HTERT RPE-1 (cell line): ENCODE results near the gene AKIP1.
"Not testable (repeated sequence)": the region's sequence is repeated elsewhere in the genome, so short reads cannot be mapped to it uniquely, and the experiment has no call there.

Experiments
- in situ Hi-C: fragments of 300-500 bp; cut with MboI; formaldehyde crosslinking; loops from 4 replicates; pipeline ENCODE4 v1.14.3; 2020; ENCODE audit warnings: low sequenced_read_pairs

AKIP1 gene

DNA sequence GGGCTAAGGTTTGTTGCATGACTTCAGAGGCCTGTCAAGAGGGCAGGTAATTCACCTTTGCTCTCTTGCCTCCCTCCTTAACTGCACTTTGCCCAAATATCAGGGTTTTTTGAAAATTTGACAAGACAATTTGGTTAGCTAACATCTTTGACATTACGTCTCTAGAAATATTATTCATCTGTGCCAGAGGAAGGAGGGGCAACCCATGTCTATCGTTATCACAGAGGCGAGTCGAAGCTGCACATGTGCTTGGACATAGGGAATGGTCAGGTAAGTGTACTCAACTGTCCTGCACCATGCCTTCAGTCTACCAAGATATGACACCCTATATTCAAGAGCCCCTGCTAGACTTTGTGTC lies 3.7 kb downstream of the AKIP1 start:
- in situ Hi-C loops, result no loop called here

DNA sequence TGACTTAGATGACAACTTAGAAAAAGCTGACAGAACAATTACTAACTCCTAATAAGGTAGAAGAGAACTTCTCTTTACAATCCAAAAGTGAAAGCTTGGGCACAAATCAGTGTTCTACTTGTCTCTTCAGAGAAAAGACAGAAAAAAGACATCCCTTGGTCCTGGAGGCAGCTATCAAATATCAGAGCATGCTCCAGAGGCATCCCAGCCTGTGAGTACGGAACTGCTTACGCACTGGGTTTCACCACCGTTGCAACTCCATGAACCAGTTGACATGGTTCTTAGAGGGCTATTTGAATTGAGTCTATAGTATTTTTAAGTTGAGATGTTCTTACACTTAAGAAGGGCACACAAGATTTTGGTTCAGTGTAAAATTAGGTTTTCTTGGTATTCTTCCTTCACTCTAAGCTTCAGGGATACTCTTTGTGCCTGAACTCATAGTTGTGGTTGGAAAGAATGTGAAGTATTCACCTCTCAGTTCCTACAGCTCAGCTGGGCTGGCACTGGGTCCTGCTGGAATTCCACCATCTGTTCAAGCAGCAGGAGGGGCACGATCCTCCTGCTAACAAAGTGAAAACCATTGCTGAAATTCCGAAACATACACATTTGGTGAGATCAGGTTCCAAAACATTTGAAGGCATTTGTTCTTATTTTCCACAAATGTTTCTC lies 6.3 kb downstream of the AKIP1 start:
- in situ Hi-C loops, result no loop called here

DNA sequence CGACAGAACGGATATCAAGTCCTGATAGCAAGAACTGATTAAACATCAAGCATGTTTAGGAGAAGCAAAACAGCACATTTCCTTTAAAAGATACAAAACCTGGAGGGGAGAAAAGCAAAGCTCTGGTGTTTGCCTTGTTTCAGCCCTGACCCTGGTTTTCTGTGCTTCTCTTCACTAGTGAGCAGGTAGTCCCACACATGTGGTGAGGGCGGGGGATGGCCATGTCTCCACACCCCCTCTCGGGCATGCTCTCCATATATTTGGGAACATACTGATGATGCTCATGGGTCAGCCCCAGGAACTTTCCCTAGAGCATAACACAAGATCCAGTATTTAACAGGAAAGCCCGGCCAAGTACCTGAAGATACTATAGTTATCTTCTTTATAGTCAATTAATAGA lies 11.7 kb downstream of the AKIP1 start:
- in situ Hi-C loops, result no loop called here

DNA sequence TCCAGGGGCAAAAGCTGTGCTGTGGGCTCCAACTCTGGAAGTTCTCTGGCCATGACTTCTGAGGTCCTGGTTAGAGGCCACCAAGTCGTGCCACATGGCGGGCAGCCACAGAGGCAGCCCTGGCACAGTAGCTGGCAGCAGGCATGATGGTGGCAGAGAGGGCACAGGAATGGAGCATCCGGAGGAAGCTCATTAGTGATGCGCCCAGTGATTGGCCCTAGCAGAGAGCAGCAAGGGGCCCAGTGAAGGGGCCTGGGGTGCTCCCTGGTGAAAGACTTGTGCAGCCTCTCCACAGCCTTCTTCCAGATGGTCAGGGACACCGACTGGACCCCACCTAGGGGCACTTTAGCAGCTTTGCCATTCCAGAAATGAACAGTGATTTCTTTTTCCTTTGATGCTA lies 14.7 kb downstream of the AKIP1 start:
- in situ Hi-C loops, result no loop called here

DNA sequence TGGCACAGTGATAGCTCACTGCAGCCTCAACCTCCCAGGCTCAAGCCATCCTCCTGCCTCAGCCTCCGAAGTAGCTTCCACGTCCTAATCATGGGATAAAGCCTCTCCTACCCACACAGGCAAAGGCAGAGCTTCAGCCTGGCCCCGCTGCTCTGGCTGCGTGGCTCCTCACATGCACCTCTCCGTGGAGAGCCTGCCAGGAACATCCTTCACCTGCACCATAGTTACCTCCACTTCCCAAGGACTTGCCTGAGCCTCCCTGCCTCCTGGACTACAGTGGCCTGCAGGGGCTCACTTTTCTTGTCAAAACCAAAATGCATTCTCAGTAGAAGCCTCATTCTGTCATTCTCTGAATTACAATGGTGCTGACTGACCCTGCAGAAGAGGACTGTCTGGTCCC lies 15.2 kb downstream of the AKIP1 start:
- in situ Hi-C loops, result no loop called here

DNA sequence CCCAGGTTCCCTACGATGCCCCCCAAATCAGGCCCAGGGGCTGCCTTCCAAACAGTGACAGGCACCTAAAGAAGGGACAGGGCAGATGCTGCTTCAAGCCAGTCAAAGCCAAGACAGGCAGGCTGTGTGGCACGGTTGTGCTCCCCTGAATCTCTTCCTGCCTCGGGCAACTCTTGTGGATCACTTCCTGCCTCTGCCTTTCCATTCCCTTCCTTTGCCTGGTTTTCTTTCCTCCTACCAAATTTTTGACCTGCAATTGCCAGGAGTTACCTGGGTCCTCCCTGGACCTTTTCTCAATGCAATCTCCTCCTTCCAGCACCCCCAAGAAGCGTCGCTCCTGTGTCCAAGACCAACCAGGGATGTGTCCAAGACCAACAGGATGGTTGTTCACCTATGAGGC lies 16.2 kb downstream of the AKIP1 start:
- in situ Hi-C loops, result no loop called here

DNA sequence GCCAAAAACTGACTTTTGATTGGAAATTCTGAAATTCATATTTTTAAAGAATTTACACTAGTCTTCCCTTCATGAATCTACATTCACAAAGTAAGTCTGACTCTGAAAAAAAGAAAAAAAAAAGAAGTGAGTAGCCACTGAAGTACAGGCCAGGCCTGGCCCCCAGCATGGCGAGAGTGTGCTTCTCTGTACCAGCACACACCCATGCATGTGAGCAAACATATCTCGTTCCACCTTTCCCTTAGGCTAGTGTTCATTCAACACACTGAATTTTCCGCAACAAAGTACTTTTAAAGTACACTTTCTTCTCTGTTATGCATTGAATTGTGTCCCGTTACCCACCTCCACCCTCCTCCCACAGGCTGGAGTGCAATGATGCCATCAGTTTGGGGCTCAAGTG lies 17.2 kb downstream of the AKIP1 start:
- in situ Hi-C loops, result no loop called here

DNA sequence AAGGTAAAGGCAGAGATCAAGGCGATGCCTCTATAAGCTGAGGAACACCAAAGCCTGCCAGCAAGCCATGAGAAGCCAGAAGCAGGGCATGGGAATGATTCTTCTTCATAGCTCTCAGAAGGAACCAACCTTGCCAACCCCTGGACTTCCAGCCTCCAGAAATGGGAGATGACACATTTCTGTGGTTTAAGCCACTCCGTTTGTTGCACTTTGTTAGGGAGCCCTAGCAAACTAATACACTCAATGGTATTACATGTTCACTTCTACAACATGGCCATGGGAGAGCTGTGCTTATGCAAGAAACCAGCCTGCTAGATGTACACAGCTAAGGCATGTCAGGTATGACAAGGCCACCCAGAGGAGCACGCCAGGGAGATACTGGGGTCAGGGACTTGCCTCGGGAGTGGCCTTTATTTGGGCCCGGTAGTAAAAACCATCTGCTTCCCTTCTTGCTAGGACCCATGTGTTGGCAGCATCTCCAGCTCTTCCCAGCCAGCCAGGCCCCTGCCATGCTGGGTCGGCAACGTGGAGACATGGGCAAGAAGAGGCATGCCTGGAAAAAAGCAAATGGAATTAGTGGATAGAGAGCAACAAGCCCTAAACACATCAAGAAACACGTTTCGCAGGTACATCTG lies 18.1 kb downstream of the AKIP1 start:
- in situ Hi-C loops, result no loop called here

DNA sequence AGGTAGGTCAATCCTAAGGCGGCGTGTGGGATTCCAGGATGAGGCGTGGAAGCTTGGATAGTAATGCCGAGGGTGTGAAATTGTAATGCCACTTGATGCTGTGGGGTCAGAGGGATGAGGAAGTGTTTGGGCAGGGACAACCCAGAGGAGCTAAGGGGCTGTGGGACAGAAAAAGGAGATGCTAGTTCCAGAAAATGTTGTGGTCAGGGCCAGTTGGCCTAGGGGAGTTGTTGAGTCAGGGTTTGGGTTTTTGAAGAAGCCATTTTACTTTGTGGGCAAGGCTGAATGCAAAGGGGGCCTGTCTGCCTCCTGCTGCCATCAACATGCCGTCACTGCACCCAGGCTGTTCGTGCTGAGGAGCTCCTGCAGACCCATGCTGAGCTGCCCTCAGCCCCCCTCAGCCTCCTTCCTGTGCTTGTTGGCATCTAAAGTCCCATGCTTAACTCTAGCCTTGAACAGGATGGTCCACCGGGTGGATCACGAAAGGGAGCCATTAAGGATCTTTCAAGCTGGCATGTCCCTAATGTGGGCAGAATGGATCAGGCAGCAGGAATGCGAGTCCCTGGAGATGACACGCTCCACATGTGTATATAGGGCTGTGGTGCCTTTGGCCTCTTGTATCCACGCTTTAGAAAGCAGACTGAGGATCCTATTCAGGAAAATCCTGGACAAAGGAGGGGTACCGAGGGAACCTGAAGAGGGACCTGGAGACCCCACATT lies 19.6 kb downstream of the AKIP1 start:
- in situ Hi-C loops, result no loop called here

DNA sequence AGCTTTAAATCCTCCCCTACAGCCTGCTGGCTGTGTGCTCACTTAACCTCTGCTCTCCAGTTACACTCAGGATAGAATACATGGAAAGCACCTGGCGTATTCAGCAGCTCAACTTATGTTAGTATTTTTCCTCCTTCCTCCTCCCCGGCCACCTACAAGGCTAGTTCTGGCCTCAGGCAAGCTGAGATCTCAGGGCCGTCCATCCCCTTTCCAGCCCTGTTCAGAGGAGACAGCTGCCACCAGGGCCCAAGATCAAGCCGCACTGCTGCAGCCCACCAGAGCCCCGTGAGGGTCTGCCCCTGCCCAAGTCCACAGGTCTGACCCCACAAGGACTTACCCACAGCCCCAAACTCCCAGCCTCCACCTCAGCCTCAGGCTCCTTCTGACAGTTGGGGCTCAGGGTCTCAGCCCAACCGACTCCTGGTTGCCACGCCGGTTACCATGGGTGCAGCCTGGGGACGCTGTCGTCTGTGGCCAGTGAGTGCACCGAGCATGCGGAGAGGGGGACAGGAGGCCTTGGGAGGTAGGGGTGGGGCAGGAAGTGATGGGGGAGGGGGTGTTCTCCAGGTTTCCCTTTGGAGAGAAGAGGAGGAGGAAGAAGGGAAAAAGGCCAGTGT lies 21.7 kb downstream of the AKIP1 start, which contains the start of gene C11orf16:
TSS of gene C11orf16 (minus strand) at position 384 of the 617 bp plus-strand sequence. CDS start 639 bp downstream, outside the sequence.
- in situ Hi-C loops, result no loop called here

DNA sequence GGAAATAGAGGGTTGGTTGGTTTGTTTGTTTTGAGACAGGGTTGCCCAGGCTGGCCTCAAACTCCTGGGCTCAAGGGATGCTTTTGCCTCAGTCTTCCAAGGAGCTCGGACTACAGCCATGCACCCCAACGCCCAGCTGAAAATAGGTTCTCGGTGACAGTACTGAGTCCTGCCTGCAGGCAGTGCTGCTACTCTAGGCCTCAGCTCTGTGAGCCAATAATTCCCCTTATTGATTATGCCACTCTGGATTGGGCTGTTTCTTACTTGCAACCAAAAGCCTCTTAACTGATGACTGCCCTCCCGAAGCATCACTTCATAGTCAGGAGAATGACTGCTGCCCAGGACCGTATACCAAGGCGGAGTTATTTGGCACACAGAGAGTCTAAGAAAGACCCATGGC lies 22.9 kb downstream of the AKIP1 start:
- in situ Hi-C loops, result no loop called here

DNA sequence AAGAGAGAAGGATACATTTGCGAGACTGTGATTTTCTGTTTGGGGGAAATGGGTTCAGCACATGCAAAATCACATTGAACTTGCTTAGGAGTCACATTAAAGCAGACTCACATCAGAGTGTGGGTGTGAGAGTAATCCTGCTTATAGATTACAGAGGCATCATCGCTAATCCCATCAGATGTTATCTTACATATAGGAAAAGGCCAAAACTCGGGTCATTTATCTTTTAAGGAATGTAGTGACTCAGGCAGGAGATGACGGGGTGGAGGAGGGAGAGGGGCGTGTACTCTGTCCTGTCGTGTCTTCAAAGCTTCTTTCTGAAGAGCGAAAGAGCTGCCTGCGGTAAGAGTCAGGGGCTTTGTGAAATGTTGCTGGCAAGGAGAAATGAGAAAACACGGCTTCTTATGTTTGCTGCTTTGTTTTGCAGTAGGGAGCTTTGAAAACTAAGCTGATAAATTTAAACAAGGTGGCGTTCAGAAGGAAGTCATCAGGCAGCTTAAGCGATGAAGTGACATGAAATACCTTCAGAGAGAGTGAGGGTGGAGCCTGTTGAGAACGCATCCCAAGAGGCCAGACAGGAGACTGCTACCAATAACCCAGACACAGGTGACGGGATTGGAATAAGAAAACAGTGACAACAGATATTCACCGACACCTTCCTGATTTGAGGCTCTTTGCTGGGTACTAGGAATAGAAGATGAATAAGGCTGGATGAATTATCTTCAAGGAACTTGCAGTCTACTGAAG lies 23.9 kb downstream of the AKIP1 start:
- in situ Hi-C loops, result no loop called here

DNA sequence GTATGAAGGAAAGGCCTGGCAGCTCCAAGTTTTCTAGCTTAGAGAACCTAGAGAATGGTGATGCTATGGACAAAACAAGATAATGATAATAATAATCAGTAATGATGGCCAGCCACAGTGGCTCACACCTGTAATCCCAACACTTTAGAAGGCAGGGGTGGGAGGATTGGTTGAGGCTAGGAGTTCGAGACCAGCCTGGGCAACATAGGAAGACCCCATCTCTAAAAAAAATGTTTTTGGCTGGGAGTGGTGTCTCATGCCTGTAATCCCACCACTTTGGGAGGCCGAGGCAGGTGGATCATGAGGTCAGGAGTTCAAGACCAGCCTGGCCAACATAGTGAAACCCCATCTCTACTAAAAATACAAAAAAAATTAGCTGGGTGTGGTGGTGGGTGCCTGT lies 24.8 kb downstream of the AKIP1 start:
- in situ Hi-C loops, result not testable (repeated sequence)

DNA sequence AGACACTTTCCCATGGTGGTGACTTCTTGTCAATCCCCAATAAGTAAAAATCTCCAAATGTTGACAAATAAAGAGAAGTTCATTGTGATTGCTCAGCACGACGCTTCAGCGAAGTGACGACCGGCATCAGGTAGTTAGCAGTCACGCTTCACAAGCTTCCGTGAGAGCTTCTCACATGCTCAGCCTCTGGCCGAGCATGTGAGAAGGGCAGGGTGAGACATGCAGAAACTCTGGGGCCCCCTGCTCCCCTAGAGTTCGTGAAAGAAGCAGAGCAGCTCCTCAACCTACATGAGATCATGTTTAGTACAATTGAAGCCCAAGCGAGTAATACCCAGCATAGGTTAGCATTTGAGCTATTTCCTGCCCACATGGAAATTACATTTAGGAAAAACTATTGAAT lies 26.2 kb downstream of the AKIP1 start:
- in situ Hi-C loops, result no loop called here

DNA sequence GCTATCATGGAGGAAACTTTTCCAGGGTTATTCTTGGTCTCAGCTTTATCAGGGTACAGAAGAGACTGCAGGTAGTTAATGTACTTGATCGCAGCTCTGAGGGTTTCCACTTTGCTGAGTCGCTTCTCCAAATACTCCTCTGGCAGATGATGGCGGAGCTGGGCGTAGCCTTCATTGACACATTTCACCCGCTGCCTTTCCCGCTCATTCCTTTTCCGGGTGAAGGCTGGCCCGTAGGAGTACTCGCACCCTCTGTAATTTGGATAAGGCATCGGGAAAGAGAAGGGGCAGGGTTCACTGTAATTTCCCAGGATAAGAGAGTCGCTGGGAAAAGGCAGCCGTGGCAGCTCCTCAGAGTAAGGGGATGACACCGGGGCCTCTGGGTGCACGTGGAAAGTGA lies 26.7 kb downstream of the AKIP1 start:
- in situ Hi-C loops, result no loop called here

DNA sequence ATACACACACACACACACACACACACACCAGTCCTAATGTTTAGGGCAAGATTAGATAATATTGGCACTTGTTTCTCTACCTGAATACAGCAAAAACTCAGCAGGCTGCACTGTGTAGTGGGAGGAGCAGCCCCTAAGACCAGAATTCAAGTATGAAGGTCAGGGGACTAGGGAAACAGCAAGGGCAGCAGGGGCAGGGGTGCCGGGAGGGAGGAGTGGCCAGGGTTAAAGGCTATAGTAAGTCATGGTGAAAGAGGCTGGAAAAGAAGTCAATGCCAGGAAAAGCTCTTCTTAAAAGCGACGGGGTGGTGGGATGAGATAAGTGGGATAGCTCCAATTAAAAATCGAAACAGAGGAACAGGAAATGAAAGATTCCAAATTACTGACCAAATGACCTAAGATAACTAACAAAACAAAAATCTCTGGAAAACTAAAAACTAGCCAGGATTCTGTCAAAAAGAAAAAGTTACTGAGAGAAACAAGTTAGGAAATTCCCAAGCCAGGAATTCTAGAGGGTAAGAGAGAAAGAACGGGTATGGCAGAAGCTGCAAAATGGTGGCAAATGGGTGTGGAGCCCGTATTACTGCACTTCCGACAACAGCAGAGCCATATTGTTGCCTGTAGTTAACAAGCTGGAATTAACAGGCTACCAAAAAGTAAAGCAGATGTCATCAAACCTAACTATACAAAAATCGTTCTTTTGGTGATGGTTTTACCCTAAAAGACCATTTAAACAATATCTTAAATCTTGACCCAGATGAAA lies 30.5 kb downstream of the AKIP1 start:
- in situ Hi-C loops, result no loop called here

DNA sequence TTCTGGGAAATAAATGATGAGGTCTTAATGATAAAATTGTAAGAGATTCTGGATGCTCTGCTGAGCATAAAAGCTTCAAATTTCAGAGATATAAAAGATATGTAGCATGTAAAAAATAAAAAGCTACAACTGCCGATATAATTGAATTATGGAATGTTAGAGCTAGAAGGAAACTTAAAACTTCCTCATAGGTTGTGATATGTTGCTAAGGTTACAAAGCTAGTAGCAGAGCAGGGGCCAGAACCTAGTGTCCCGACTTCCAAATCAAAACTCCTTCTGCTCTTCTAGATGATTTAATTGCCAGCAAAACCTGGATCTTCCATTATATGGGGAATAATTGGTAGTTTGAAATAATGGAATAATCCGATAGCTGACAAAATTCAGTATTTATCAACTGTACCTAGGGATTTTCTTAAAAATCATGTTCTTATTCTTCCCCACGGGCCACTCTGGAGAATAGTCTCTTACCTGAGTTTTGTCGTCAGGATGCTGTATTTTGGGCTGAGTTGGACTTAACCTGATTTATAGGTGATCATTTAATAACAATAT lies 31.6 kb downstream of the AKIP1 start, which contains the start of gene ASCL3:
TSS of gene ASCL3 (minus strand) at position 499 of the 549 bp plus-strand sequence. CDS start 4,855 bp downstream, outside the sequence.
- in situ Hi-C loops, result no loop called here

DNA sequence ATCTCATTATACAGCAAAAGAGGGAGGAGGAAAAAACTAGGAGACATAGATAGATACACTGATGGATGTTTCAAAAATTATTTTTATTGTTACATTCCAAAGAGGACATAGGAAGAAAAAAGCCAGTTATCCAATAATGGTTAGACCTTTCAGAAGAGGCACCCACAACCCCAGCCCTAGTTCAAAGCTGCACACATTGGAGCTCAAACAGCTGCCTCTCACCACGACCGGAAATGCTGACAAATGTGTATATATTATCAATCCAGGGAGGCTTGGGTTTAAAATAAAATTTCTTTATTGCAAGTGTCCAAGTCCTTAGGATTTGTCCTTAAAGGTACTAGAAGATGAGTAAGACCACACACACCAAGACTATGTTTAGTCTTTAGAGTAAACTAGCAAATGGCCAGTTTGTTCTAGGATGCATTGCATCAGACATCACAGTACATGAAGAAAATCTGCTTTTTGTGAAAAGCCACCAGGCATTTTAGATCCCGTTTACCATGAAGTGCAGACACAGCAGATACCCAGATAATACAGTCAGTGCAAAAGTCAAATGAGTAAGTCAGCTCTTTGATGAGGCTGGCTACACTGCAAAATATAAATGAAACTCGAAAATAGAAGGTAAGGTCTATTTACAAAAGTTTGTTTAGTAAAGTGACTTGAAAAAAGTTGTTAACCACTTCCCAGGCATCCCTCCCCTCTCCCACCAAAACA lies 36.4 kb downstream of the AKIP1 start:
- in situ Hi-C loops, result no loop called here

DNA sequence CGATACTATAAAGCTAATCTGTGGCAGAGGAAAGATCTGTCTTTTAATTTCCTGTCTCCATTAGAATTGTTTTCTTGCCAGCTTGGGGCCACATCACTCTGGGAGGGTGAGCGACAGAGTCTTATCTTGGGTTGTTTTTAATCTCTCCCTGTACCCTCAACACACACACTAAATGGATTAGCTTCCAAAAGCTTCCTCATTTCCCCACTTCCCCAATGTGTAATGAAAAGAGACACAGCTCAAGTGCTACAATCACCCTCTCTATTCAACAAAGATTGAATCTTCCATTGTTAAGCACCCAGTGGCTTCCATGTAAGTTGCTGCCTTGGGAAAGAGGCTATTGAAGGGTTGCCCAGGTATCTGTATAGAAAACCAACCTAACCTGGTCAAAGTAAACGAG lies 37.9 kb downstream of the AKIP1 start:
- in situ Hi-C loops, result no loop called here
